ENCODE measurements around the gene ZFYVE28. TPM values are rescaled to one million over a fixed set of nuclear protein-coding genes. Genes with fewer than 3 reads are reported as not detected.
A peak's percentile ranks its signal among the peaks of the same experiment; 100 is the strongest.

Gene ZFYVE28
- total and polyA plus RNA-seq, 5 donors from 2014 or later: 8.5 to 86.4 (median 17.6) TPM

DNA sequence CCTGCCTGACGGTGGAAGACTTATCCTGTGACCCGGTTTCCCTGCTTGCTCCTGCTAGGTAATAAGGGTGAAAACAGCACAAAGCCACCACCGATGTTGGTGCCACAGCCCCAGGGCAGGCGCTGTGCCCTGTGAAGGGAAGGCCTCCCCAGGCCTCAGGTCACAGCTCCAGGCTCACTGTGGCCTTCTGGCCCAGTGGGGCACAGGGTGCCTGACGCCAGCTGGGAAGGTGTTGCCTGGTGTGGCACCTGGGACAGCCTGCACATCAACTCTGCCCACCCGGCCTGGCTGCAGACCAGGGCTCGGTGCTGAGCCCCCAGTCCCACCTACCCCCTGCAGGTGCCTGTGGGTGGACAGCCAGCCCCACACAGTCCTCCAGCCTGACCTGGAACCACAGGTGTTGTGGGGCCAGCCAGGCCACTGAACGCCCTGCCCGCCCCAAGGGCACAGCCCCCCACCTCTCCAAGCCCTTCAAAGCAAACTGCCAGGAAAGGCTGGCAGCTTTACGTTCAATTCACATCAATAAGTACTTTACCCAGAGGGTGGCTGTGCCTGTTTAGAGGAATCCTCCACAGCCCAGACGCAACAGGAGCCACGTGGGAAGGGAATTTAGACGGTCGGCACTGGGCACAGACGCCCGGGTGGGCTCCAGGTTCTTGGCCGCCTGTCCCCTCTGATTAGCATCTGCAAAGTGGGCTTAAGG, 54.3 kb downstream of the ZFYVE28 start:
- H3K27ac ChIP-seq (ENCODE audit: insufficient read depth, low read length, poor library complexity, severe bottlenecking): peak overlapping the region; percentile 65
- peak overlapping the region in 3 of 4 donors; percentile 77 to 80 (median 80) for H3K4me3 Mint-ChIP-seq
- H3K9me3 Mint-ChIP-seq: peaks cover 0 to 2% (median 0%) of the 10 kb centered on the region in 7 donors
- H3K9me3 ChIP-seq (ENCODE audit: control insufficient read depth in 2 of 2, low read length in 2 of 2): peaks cover 2 to 4% of the 10 kb centered on the region in 2 experiments
- H3K4me1 ChIP-seq (ENCODE audit: control insufficient read depth, insufficient read depth, low read length, poor library complexity, severe bottlenecking): peaks cover 19% of the 10 kb centered on the region
- H3K4me1 Mint-ChIP-seq: peaks cover 0 to 24% (median 11%) of the 10 kb centered on the region in 4 donors
- H3K27me3 ChIP-seq (ENCODE audit: control insufficient read depth, insufficient read depth, low read length): no peaks in the 10 kb centered on the region
- H3K36me3 ChIP-seq (ENCODE audit: control insufficient read depth, insufficient read depth, low read length): no peaks in the 10 kb centered on the region
- DNase-seq: no peak
- no peaks in the 10 kb centered on the region for H3K27me3 Mint-ChIP-seq
- H3K4me3 ChIP-seq (ENCODE audit: low read depth, low read length): peak overlapping the region; percentile 48
- no peak for ATAC-seq (ENCODE audit: low read depth in 2 of 2)
- peak overlapping the region; percentile 51 to 83 (median 60) for H3K27ac Mint-ChIP-seq
- H3K36me3 Mint-ChIP-seq: peaks cover 4% of the 10 kb centered on the region

DNA sequence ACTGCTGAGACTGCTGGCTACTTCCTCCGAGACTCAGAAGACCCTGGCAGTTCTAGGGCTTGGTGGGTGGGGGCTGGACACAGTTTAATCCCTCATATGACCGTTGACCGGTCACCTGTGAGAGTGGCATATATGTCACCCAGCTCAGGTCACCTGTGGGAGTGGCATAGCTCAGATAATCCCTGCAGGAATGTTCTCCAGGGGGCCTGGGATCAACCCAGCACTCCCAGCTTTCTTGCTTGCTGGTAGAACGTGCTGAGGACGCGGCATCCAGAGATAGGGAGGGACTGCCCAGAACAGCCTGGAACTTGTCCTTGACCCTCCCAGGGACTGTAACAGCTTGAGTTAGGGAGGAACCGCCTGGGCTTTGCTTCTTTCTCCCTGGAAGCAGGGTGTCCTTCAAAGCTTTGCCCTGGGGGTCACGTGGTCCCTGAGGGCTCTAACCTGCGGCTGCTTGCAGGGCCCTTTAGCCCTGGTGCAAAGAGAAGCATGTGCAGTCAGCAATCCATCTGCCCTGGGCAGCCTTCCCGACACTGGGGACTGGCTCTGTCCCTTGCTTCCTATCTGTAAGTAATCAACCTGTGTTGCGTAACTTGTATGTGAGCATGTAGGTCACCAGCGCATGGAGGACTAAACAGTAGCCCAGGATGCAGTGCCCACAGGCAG, 55.3 kb downstream of the ZFYVE28 start:
- no peaks in the 10 kb centered on the region for H3K27me3 ChIP-seq (ENCODE audit: control insufficient read depth, insufficient read depth, low read length)
- H3K9me3 ChIP-seq (ENCODE audit: control insufficient read depth in 2 of 2, low read length in 2 of 2): no peaks in the 10 kb centered on the region
- H3K27me3 Mint-ChIP-seq: no peaks in the 10 kb centered on the region
- H3K4me3 ChIP-seq (ENCODE audit: low read depth, low read length): no peak overlapping the region
- peaks cover 0 to 24% (median 9%) of the 10 kb centered on the region in 4 donors for H3K4me1 Mint-ChIP-seq
- peak overlapping the region in 2 of 3 donors; percentile 31 to 83 for H3K27ac Mint-ChIP-seq
- H3K27ac ChIP-seq (ENCODE audit: insufficient read depth, low read length, poor library complexity, severe bottlenecking): no peak overlapping the region
- DNase-seq (no peak), ATAC-seq (ENCODE audit: low read depth in 2 of 2) (no peak)
- H3K4me3 Mint-ChIP-seq: peak overlapping the region in 2 of 4 donors; percentile 9 to 80
- no peaks in the 10 kb centered on the region for H3K9me3 Mint-ChIP-seq
- H3K36me3 Mint-ChIP-seq: no peaks in the 10 kb centered on the region
- no peaks in the 10 kb centered on the region for H3K36me3 ChIP-seq (ENCODE audit: control insufficient read depth, insufficient read depth, low read length)
- H3K4me1 ChIP-seq (ENCODE audit: control insufficient read depth, insufficient read depth, low read length, poor library complexity, severe bottlenecking): peaks cover 19% of the 10 kb centered on the region

DNA sequence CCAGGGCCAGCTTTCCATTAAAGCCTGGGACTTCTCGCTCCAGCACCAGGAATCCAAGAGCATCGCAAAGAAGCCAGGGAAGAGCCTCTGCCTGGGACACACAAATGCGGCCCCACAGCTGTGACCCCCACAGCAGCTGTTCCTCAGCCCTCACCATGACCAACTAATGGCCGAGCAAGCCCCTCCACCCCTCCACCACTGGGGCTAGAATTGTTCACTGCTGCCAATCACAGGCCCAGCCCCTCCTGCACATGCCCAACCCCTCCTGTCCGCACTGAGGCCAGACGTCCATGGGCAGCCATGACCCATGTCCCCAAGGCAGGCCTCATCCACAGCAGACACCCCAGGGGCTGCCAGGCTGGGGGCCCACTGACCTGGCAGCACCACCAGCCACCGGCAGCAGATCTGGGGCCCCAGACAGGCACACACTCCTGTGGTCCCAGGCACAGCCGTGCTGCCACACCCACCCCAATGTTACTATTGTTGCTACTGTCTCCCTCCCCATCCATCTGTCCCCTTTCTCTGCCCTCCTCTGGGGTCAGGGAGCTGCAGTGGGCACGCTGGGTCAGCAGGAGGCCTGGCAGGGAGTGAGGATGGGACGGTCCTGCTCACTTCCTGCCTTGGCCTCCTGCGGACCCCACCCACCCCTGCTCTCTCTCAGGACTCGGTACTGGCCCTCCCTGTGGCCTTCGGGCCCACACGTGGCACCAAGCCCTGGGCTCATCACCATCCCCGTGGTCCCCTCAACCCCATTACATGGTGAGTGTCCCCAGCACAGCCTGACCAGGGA, 56.0 kb downstream of the ZFYVE28 start:
- H3K27me3 Mint-ChIP-seq: no peaks in the 10 kb centered on the region
- H3K4me3 ChIP-seq (ENCODE audit: low read depth, low read length): no peak overlapping the region
- H3K9me3 ChIP-seq (ENCODE audit: control insufficient read depth in 2 of 2, low read length in 2 of 2): no peaks in the 10 kb centered on the region
- peak overlapping the region in 1 of 4 donors; percentile 39 for H3K4me3 Mint-ChIP-seq
- H3K36me3 Mint-ChIP-seq: no peaks in the 10 kb centered on the region
- H3K27ac Mint-ChIP-seq: peak overlapping the region in 2 of 3 donors; percentile 29 to 76
- no peaks in the 10 kb centered on the region for H3K9me3 Mint-ChIP-seq
- H3K4me1 ChIP-seq (ENCODE audit: control insufficient read depth, insufficient read depth, low read length, poor library complexity, severe bottlenecking): peaks cover 19% of the 10 kb centered on the region
- no peaks in the 10 kb centered on the region for H3K36me3 ChIP-seq (ENCODE audit: control insufficient read depth, insufficient read depth, low read length)
- H3K27ac ChIP-seq (ENCODE audit: insufficient read depth, low read length, poor library complexity, severe bottlenecking): no peak overlapping the region
- no peak for ATAC-seq (ENCODE audit: low read depth in 2 of 2)
- DNase-seq: no peak
- no peaks in the 10 kb centered on the region for H3K27me3 ChIP-seq (ENCODE audit: control insufficient read depth, insufficient read depth, low read length)
- peaks cover 0 to 24% (median 9%) of the 10 kb centered on the region in 4 donors for H3K4me1 Mint-ChIP-seq

DNA sequence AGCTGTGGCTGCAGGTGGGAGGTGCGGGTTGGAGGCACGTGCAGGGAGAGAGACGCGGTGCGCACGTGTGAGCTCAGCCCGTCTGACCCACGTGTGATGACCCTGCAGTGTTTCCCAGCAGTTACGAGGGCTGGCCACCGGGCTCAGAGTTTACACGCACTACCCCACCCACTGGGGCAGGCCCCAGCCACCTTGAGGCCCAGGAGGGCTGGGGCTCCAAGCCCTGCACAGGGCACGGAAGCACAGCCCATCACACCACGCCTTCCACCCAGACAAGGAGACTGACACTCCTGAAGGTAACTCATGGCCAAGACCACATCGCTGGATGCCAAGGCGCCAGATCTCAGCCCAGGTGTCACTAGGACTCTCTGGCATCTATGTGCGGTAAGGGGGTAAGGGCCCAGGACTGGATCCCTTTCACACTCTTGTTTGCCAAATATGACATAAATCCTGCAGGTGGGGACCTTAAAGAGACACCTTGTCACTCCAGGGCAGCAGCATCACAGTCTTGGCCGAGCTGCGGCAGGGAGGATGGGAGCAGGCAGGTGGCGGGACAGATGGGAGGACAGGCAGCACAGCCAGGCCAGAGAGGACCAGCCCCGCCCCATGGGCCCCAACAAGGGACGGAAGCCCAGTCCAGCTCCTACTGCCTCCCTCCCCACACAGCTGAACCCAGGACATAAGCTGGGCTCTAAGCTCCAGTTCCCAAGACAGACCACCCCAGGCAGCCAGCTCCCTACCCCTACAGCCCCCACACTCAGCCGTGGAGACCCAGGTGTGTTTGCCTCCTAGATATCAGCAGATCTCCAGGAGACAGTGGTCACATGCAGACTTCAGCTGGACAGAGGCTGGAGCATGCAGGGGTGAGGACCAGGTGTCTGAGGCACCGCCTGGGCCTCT, 56.8 kb downstream of the ZFYVE28 start:
- peaks cover 0 to 24% (median 9%) of the 10 kb centered on the region in 4 donors for H3K4me1 Mint-ChIP-seq
- no peaks in the 10 kb centered on the region for H3K9me3 Mint-ChIP-seq
- Histone ChIP-seq H3K36me3 (ENCODE audit: control insufficient read depth, insufficient read depth, low read length) (no peaks in the 10 kb centered on the region), H3K4me1 (ENCODE audit: control insufficient read depth, insufficient read depth, low read length, poor library complexity, severe bottlenecking) (peaks cover 19% of the 10 kb centered on the region), H3K9me3 (ENCODE audit: control insufficient read depth in 2 of 2, low read length in 2 of 2) (no peaks in the 10 kb centered on the region), H3K27me3 (ENCODE audit: control insufficient read depth, insufficient read depth, low read length) (no peaks in the 10 kb centered on the region), H3K4me3 (ENCODE audit: low read depth, low read length) (no peak overlapping the region), H3K27ac (ENCODE audit: insufficient read depth, low read length, poor library complexity, severe bottlenecking) (no peak overlapping the region)
- DNase-seq (no peak), ATAC-seq (ENCODE audit: low read depth in 2 of 2) (no peak)
- peak overlapping the region in 1 of 4 donors; percentile 39 for H3K4me3 Mint-ChIP-seq
- peak overlapping the region; percentile 29 to 76 (median 62) for H3K27ac Mint-ChIP-seq
- no peaks in the 10 kb centered on the region for H3K27me3 Mint-ChIP-seq
- no peaks in the 10 kb centered on the region for H3K36me3 Mint-ChIP-seq

DNA sequence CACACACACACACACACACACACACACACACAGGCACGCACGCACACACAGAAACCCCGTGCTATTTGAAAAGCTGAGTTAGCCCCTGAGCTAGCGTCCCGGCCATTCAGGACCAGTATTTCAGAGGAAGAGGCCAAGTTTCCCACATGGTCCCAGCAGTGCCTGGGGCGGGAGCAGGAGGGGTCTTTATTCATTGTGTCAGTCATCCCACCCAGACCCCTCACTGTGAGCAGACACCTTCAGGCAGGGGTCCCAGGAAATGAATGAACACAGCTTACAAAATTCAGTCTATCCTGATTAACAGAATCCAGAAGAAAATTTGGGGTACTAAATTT, 58.1 kb downstream of the ZFYVE28 start:
- H3K9me3 ChIP-seq (ENCODE audit: control insufficient read depth in 2 of 2, low read length in 2 of 2): no peaks in the 10 kb centered on the region
- H3K4me1 ChIP-seq (ENCODE audit: control insufficient read depth, insufficient read depth, low read length, poor library complexity, severe bottlenecking): peaks cover 18% of the 10 kb centered on the region
- Mint-ChIP-seq H3K4me3 (no peak overlapping the region), H3K36me3 (no peaks in the 10 kb centered on the region), H3K4me1 (peaks cover 0 to 25% (median 9%) of the 10 kb centered on the region in 4 donors), H3K27me3 (no peaks in the 10 kb centered on the region), H3K9me3 (no peaks in the 10 kb centered on the region), H3K27ac (peak overlapping the region in 1 of 3 donors; percentile 79)
- DNase-seq (no peak), ATAC-seq (ENCODE audit: low read depth in 2 of 2) (no peak)
- H3K4me3 ChIP-seq (ENCODE audit: low read depth, low read length): no peak overlapping the region
- H3K27ac ChIP-seq (ENCODE audit: insufficient read depth, low read length, poor library complexity, severe bottlenecking): no peak overlapping the region
- H3K27me3 ChIP-seq (ENCODE audit: control insufficient read depth, insufficient read depth, low read length): no peaks in the 10 kb centered on the region
- no peaks in the 10 kb centered on the region for H3K36me3 ChIP-seq (ENCODE audit: control insufficient read depth, insufficient read depth, low read length)

DNA sequence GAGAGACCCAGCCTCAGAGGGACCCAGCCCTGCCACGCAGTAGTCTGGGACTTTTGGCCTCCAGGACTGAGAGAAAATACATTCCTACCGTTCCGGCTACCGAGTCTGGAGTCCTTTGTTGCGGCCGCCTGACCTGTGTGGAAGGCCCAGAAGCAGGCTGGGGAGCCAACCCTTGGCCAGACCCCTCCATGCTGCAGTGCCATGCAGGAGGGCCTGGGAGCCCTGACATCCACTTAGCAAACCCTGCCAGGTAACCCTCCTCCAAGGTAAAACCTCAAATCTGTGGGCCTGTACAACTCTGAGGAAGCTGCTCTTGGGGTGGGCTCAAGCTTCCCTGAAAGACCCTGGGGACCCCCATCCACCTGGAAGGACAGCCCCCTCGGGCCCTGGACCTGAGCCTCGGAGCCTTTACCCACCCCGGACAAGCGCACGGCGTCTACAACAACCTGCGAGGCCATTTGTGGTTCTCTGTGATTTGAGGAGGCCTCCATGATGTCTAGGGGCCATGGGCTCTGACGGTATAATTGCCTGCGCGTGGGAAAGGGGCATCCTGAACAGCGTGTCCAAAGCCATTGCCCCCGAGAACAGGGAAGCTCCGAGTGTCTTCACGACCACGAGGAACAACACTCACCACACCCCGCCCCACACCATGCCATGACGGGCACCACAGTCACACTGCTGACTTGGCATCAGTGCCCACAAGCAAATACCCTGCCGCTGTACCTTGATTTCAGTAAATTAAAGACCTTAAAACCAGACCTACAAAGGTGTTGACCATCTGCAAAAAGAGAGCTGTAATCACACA, 58.7 kb downstream of the ZFYVE28 start:
- H3K27ac Mint-ChIP-seq: peak overlapping the region in 1 of 3 donors; percentile 79

More for the DNA sequence above, 58.7 kb downstream of the ZFYVE28 start:
- ATAC-seq (ENCODE audit: low read depth in 2 of 2): no peak
- Mint-ChIP-seq H3K4me1 (peaks cover 0 to 27% (median 12%) of the 10 kb centered on the region in 4 donors), H3K4me3 (no peak overlapping the region), H3K36me3 (no peaks in the 10 kb centered on the region), H3K9me3 (no peaks in the 10 kb centered on the region), H3K27me3 (no peaks in the 10 kb centered on the region)
- Histone ChIP-seq H3K27me3 (ENCODE audit: control insufficient read depth, insufficient read depth, low read length) (no peaks in the 10 kb centered on the region), H3K9me3 (ENCODE audit: control insufficient read depth in 2 of 2, low read length in 2 of 2) (no peaks in the 10 kb centered on the region), H3K27ac (ENCODE audit: insufficient read depth, low read length, poor library complexity, severe bottlenecking) (no peak overlapping the region), H3K36me3 (ENCODE audit: control insufficient read depth, insufficient read depth, low read length) (no peaks in the 10 kb centered on the region), H3K4me3 (ENCODE audit: low read depth, low read length) (no peak overlapping the region), H3K4me1 (ENCODE audit: control insufficient read depth, insufficient read depth, low read length, poor library complexity, severe bottlenecking) (peaks cover 15% of the 10 kb centered on the region)
- DNase-seq: no peak

Measured in CD4-positive, CD25-positive, alpha-beta regulatory T cell (primary cell).